GDM1 (cell line): ENCODE data around the gene TMEM82.
"Not testable (repeated sequence)": the region's sequence is repeated elsewhere in the genome, so short reads cannot be mapped to it uniquely, and the experiment has no call there.

Experiments used
- DNase-seq: peaks from one replicate; lab custom pipeline; 2025; lab: John Stamatoyannopoulos, UW

TMEM82 gene

DNA sequence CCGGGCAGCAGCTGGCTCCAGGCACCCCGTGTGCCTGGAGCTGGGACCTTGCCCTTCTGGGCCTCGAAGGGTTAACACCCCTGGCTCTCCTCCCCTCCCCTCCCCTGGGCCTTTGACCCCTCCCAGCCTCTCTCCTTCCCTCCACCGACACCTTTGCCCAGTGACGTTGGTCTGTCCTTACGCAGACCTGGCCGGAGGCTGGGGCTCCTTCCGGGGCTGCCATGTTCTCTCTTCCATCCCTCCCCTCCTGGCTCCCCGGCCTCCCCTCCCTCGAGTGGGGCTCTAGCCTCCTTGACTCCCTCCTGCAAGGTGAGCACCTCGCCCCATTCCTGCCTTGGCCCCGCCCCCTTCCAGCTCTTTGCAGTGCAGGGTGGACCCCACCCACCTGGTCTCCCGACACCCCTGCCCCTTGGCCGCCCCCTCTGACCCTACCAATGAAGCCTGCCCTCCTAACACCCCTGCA lies at the start of gene TMEM82:
Gene TMEM82, plus strand, starts transcription at position 161 of the 463 bp plus-strand sequence. Its CDS starts 61 bp downstream, at position 222.
- DNase-seq, result no peak

DNA sequence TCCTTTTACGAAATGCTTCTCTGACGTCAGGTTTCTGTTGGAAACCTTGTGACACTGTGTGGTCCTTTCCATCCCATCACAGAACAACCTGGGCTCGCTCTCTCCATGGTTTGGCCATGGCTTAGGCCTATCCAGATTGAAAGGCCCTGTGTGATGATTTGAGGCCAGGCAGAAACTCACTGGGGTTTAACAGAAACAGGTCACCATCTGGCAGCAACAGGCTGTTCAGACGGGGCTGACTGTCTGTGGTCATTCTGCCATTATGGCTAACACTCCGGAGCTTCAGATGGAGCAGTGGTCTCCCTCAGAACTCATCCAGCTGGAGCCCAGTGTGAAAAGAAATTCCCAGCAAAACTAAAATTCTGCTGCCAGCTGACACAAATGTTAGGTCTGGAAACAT lies 48.9 kb upstream of the TMEM82 start:
- DNase-seq, result no peak

DNA sequence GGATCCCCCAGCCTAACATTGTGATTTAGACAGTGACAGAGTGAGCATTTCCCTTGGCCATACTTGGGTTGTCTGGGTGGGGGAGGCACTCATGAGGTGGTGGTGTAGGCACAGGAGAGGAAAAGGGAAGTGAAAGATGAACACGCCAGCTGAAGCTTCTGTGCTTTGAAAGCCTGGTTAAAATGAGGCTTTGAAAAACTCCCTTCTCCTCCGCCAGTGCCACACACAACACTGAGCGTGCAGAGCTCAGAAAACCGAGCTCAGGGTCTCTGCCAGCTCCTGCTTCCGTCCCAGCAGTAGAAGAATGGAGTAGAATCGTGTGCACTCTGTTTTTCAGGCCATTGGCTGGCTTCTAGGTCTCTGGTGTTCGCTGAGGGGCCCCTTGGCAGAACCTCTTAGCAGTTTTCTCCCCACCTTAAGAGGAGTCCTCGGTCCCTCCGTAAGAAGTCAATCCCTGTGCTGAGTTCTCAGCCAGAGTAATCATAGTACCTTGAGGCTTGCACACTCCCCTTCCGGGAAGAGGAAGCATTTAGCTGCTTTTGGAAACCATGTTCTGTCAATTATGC lies 45.3 kb upstream of the TMEM82 start:
- DNase-seq, result peak; percentile 42

DNA sequence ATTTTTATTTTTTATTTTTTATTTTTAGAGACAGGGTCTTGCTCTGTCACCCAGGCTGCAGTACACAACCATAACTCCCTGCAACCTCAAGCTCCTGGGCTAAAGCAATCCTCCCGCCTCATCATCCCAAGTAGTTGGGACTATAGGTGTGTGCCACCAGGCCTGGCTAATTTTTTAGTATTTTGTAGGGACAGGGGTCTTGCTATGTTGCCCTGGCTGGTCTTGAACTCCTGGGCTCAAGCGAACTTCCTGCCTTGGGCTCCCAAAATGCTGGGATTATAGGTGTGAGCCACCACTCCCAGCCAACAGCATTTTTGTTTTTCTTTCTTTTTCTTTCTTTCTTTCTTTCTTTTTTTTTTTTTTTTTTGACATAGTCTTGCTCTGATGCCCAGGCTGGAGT lies 44.1 kb upstream of the TMEM82 start:
- DNase-seq, result no peak

DNA sequence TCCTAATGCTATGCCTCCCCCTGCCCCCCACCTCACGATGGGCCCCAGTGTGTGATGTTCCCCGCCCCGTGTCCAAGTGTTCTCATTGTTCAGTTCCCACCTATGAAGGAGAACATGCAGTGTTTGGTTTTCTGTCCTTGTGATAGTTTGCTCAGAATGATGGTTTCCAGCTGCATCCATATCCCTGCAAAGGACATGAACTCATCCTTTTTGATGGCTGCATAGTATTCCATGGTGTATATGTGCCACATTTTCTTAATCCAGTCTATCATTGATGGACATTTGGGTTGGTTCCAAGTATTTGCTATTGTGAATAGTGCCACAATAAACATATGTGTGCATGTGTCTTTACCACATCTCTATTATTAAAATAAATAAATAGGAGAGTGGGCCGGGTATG lies 43.0 kb upstream of the TMEM82 start:
- not testable (repeated sequence) for DNase-seq

DNA sequence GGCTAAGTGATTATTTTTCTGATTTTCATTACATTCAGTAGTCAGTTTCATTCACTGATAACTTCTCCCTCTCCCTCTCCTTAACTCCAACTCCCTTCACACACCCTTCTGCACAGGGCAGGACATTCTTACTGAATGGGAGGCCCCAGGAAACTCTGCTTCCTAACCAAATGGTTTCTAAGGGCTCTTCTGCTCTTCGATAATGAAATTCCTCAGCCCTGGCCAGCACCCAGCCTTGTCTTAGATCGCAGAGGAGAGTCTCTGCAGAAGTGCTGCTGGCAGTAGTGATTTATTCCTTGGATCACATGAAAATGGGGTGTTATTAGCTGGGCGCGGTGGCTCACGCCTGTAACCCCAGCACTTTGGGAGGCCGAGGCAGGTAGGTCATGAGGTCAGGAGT lies 41.8 kb upstream of the TMEM82 start:
- DNase-seq, result no peak

DNA sequence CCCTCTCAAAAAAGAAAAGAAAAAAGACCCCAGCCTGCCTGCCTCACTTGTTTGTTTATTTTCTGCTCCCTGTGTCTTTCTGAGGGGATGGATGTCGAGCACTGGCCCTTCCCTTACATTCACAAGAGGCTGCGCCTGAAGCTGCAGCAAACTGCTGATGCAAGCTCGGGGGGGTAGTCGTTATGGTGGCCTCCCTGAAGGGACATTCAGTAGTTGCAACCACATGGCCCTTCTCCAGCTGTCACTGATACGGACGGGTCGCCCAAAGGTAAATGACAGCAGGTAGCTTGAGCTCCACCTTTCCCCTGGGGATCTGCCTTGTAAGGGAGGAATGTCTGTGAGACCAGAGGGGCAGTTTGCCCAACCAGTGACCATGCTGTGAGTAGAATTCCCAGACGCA lies 40.5 kb upstream of the TMEM82 start:
- no peak for DNase-seq

DNA sequence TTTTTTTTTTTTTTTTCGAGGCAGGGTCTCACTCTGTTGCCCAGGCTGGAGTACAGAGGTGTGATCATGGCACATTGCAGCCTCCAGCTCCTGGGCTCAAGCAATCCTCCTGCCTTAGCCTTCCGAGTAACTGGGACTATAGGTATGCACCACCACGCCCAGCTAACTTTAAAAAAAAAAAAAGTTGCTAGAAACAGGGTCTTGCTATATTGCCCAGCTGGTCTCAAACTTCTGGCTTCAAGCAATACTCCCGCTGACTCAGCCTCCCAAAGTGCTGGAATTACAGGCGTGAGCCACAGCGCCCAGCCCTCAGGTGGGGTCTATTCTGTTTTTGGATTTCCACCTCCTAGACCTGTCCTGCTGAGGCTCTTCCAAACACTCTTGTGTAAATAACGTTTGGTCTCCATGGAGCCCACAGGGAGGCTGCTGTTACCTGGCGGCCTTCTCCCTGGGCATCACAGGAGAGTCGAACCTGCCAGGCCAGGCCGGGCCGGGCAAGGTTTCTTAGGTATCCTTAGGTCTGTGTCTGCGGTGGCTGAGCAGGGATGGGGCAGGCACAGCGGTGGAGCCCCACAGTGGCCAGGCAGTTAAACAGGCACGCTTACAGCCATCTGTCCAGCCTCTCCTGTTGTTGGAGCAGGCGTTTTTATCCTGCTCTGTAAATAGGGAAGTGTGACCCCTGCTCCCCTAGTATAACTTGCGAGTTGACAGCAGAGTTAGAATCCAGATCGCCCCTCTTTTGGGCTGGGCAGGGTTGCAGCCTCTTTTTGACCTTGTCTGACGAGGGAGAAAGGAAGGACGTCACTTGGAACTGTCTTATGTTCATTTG lies 39.4 kb upstream of the TMEM82 start:
- no peak for DNase-seq

DNA sequence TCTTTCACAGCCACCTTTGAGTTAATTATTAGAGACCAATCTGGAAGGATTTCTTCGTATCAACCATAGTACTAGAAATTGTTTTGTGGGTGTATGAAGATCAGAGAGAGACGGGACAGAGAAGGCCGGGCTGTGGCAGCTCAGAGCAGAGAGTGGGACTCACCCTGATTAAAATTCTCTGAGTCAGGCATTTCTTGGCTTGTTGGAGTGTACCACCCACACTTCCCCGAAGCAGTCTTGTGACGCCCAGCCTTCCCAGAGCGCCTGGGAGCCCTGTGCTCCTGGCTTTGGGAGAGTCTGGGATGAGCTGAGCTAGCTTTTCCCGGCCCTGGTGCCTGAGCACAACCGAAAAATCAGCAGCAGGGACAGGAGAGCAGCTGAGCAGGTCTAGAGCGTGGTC lies 38.7 kb upstream of the TMEM82 start:
- DNase-seq, result no peak

DNA sequence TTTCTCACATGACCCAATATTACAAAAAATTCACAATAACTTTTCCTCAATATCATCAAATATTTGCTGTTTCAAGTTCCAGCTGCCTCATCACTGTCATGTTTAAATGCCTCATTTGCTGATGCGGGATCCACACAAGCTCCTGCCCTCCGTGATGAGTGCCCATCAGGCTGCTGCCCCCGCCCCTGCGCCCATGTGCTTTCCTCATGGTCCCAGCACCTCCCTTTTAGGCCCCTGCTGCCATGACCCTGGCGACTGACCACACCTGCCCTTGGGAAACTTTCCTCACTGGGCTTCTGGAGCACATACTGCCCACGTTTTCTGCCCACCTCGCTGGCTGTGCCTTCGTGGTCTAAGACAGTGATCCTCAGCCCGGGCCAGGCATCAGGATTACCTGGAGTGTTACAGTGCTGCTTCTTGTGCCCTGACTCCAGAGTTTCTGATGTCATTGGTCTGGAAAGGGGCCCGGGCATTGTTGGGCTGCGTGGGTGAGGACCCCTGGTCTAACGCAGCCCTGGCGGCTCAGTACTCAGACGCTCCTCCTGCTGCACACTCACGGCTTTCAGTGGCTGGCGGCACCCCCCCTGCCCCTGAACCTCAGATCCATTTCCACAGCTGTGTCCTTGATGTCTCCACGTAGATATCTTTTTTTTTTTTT lies 37.6 kb upstream of the TMEM82 start:
- DNase-seq, result no peak

DNA sequence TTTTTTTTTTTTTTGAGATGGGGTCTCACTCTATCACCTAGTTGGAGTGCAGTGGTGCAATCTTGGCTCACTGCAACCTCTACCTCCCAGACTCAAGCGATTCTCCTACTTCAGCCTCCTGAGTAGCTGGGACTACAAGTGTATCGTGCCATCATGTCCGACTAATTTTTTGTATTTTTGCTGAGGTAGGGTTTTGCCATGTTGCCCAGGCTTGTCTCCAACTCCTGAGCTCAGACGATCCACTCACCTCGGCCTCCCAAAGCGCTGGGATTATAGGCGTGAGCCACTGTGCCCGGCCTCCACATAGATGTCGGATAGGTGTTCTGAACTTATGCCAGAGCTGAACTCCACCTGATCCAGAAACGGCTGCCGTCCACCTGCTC lies 37.1 kb upstream of the TMEM82 start:
- no peak for DNase-seq

DNA sequence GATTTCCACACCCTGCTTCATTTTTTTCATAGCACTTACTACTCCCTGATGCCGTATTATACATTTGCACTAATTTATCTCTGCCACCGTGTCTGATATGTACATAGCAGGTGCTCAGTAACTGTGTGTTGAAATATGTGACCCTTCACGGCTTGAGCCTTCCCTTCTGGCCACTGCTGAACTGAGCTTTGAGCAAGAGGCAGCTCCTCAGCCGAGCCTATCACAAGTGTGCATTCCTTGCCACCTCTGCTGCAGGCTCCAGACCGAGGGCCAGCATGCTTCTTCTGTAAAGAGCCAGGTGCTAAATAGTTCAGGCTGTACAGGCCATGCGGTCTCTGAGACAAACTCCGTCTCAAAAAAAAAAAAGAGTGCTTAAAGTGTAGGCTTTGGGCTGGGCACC lies 35.5 kb upstream of the TMEM82 start:
- DNase-seq, result no peak

DNA sequence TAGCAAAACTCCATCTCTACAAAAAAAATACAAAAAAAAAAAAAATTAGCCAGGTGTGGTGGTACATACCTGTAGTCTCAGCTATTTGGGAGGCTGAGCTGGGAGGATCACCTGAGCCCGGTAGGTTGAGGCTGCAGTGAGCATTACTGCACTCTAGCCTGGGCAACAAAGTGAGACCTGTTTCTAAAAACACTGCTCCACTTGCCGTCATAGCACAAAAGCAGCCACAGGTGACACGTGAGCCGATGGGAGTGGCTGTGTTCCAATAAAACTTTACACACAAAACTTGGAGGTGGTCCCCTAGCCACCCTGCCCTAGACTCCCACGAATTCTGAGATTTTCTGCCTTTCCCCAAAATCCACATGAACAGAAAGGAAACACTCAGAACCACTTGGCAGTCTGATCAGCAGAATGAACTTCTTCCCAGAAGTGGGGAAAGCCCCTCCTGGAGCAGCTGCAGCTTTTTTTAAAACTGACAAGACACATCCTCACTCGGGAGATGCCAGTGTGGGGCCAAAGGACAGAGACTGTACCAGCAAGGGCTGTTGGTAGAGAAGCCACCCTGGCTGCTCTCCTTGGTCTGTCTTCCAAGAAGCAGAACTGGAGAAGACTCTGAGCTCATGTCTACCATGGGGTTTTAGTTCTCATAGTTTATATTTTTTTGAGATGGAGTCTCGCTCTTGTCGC lies 34.9 kb upstream of the TMEM82 start:
- DNase-seq, result no peak

DNA sequence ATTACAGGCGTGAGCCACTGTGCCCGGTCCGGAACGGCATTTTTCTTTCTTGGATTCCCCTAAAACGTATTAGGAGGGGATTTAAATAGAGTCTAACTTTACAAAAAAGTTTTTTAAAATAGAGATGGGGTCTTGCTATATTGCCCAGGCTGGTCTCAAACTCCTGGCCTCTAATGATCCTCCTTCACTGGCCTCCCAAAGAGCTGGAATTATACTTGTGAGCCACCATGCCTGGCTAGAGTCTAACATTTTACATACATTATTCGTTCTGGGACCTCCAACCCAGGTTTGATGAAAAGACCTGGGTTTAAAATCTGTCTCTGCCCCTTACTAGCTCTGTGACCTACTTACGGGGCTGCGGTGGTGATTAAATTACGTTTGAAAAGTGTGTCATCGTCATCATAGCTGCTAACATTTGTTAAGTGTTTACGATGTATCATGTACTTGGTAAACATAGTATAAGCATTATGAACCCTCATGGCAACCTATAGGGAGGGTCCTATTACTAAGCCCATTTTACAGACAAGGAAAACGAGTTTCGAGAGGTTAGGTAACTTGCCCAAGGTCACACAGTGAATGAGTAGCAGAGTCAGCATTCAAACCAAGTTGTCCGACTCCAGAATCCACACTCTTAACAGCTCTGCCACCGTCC lies 33.7 kb upstream of the TMEM82 start:
- DNase-seq, result no peak

DNA sequence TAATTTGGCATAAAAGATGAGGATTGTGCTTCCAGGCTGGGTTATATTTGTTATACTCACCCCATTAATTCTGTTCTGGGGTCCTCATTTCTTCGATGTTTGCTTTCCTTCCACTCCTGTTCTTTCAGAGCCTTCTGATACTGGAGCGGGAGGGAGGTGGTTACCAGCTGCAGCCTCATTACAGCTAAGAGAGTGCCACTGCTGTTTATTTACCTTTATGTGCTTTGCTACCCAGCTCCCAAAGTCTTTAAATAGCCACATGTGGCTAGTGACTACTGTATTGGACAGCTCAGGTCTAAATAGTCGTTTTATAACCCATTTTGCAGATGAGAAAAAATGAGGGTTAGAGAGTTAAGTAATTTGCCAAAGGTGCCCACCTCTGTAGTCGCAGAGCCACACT lies 33.1 kb upstream of the TMEM82 start:
- no peak for DNase-seq

DNA sequence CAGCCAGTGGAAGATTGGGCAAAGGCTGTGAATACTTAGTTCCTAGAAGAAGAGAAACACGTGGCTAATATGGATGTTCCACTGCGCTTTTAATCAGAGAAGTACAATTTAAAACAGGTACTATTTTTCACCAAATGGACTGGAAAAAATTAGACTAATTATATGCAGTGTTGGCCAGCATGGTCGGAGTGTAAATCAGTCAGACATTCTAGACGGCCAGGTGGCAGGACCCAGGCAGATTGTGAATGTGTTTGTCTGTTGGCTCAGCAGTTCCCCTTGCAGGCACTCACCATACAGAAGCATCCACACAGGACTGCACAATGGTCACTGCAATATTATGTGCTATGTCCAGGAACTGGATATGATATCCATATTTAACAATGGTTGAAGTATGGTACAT lies 30.1 kb upstream of the TMEM82 start:
- no peak for DNase-seq

DNA sequence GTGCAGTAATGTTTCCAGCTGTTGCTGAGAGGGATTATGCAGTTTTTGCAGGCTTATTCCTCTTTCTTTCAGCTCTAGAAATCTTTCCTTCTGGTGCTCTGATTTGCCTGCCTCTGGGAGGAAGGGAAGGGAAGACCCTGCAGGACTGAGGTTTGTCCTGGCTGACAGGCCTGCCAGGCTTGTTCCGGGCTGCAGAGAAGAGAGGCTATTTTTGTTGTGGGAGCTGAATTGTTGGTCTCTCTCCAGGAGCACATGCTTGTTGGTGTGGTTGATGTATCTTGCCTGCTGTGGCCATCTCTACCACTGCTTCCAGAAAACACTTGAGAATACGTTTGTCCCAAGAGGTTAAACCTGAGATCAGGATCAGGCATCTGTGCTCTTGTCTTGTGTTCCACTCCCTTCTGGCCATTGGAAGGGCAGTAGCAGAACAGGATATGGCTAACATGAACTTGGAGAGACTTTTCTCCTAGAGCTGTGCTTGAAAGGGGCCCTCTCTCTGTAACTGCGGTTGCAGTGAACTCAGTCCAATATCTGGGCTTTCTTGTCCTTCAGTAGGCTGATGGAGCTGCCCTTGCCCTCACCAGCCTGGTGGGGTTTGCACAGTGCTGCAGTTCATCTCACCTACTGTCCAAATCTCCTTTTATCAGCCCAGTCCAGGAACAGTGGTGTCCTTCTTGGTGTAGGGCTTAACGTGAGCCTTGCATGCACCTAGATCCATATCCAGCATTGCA lies 27.7 kb upstream of the TMEM82 start:
- DNase-seq, result no peak

DNA sequence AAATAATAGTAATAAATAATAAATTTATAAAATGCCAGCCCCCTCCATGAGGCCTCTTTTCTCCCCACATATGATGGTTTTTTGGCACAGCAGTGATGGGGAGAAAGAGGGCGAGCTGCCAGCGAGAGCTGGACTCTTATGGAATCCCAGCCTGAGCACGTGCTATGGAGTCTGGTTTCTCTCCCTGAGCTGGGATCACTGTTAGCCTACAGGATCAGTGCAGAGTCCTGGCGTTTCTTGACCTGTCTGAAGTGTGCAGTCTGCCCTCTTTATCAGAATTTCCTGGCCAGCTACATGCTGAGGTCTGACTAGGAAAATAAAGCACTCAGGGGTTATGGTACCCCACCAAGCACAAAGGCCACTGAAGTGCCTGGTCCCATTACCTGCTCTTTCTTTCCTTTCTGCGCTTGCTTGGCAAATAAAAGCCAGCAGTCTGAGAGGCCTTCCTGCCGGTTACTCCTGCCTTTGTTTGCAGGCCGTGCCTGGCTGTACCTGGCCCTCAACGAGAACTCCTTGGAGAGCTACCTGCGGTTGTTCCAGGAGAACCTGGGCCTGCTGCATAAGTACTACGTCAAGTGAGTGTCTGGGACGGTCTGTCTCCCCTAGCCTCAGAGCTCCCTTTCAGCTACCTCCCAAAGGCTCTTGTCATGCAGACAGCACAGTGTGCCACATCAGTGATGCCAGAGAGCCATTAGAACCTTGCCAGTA lies 24.7 kb upstream of the TMEM82 start:
- DNase-seq, result no peak

DNA sequence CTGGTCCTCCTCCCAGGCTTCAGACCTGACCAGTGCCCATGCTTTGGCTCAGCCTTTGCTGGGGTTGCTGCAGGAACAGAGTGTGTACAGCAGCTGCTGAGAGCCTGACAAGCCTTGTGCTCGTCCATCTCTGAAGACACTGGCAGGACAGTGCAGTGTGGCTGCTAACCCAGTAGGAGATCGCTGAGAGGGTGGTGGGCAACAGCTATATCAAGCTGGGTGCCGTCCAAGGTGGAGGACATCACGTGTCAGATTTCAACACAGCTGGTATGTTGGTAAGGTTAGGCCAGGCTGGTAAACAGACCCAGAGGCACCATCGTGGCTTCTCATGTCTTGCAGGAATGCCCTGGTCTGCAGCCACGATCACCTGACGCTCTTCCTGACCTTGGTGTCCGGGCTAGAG lies 24.1 kb upstream of the TMEM82 start:
- DNase-seq, result no peak

DNA sequence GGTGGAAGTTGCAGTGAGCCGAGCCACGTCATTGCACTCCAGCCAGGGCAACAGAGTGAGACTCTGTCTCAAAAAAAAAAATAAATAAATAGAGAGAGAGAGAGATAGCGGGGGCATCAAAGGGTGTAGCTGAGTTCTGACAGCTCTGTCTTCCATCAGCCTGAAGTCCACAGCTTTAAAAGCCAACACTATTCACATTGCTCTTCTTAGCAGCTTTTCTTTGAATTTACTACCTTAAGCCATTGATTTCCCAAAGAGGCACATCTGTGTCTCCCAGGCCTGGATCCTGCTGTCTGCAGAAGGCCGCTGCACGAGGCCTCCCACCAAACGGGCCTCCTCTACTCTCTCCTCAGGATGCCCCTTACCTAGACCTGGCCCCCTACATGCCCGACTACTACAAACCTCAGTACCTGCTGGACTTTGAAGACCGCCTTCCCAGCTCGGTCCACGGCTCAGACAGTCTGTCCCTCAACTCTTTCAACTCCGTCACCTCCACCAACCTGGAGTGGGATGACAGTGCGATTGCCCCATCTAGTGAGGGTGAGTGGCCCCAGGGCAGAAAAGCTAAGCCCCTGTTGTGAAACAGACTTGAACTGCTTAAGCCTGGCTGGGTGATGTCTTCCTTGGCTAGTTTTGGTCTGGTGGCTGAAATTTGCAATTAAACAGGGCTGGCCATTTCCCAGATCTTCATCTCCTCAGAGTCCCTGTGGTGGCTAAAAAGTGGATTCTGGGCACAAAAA lies 22.7 kb upstream of the TMEM82 start:
- no peak for DNase-seq
